Heart right ventricle (tissue), 16 donors: ENCODE data around the gene CHCHD3. TPM values are rescaled to one million over a fixed set of nuclear protein-coding genes. Genes with fewer than 3 reads are reported as not detected.

ENCODE experiments used
- ATAC-seq, 8 donors: fragments of 200-7000 bp; cut with Tn5 transposase; one replicate each; pipeline ENCODE4 v1.9.1; 2020; ENCODE audit warnings: mild to moderate bottlenecking in 8 of 8, moderate library complexity in 8 of 8, moderate number of reproducible peaks in 1 of 8
- DNase-seq, 2 donors: peaks; one replicate each; pipeline ENCODE4 v3.0.0-alpha.2; 2020
- H3K27ac ChIP-seq, 10 donors: fragments of 200-600 bp; sonication (generic) in 2 of 10; one replicate each; pipeline versions ENCODE4 v1.5.0 to v1.8.0; 2020 to 2022; ENCODE audit warnings: mild to moderate bottlenecking in 3 of 10
- H3K27me3 ChIP-seq, 7 donors: fragments of 200-600 bp; one replicate each; pipeline ENCODE4 v1.8.0; 2021 to 2022; ENCODE audit warnings: mild to moderate bottlenecking in 2 of 7
- H3K36me3 ChIP-seq, 9 donors: fragments of 200-600 bp; sonication (generic) in 1 of 9; one replicate each; pipeline versions ENCODE4 v1.5.0 to v1.8.0; 2020 to 2022; ENCODE audit warnings: mild to moderate bottlenecking in 2 of 9
- H3K4me1 ChIP-seq, 9 donors: fragments of 200-600 bp; sonication (generic) in 1 of 9; one replicate each; pipeline versions ENCODE4 v1.5.0 to v1.8.0; 2020 to 2022; ENCODE audit warnings: mild to moderate bottlenecking in 4 of 9
- H3K4me3 ChIP-seq, 10 donors: fragments of 200-600 bp; sonication (generic) in 2 of 10; one replicate each; pipeline versions ENCODE4 v1.5.0 to v1.8.0; 2020 to 2022; ENCODE audit warnings: mild to moderate bottlenecking in 7 of 10, moderate library complexity in 2 of 10
- H3K9me3 ChIP-seq, 11 donors: fragments of 200-600 bp in 10 of 11; sonication (generic) in 2 of 11; one replicate each; pipeline versions ENCODE4 v1.5.0 to v1.8.0; 2013 to 2022; ENCODE audit warnings: mild to moderate bottlenecking in 2 of 11, control low read depth in 1 of 11, moderate library complexity in 1 of 11
- WGBS, 2 donors: extraction: QIAGEN DNeasy Blood & Tissue Kit; methylation state at CpG; one replicate each; pipeline ENCODE4 v1.1.7; 2013; ENCODE audit warnings: inconsistent platforms in 1 of 2; 5-methylcytosine and 5-hydroxymethylcytosine counted together
- intact Hi-C, 10 donors: fragments of 100-400 bp; cut with DNase I; formaldehyde crosslinking; loops; one replicate each; pipeline versions ENCODE4 v1.11.1 to v1.14.2; 2022
- polyA plus RNA-seq, 2 donors: library from polyadenylated mRNA; stranded (reverse); fragments of 200-250 nt; gene quantifications; one replicate each; pipeline ENCODE4 v1.2.3, GENCODE V29; 2013
- total RNA-seq, 10 donors: library from RNA; stranded (reverse); fragmentation: NEBNext Ultra II Directional in 3 of 10; extraction: Animal tissue kit (Norgen Biotek cat#: 25700) in 3 of 10; gene quantifications; one replicate each; pipeline versions ENCODE4 v1.2.1 to v1.2.4, GENCODE V29; 2021 to 2023
- TF ChIP-seq, protein P1 (sequence below), 9 donors: fragments of 200-600 bp; sonication (generic) in 2 of 9; IDR thresholded peaks; one replicate each; pipeline versions ENCODE4 v1.5.0 to v1.8.0; 2021 to 2022; ENCODE audit warnings: antibody characterized with exemption in 9 of 9, mild to moderate bottlenecking in 5 of 9, moderate library complexity in 1 of 9
- donor health status: Arrhythmogenic right ventricular cardiomyopathy.
- donor health status: ischemic (EF 13 %, LVEDD 7.1; RV severe dilation, severe dysfunction).
- donor health status: healthy with polysubstance abuse.
- donor health status: DM: no; HTN: yes; CAD: no.
- donor health status: DM: no; HTN: no; CAD: no.
- donor health status: ischemic (EF 25% LVEDD 6.9; RV normal size, moderate dysfunction).
- donor health status: ischemic (EF 25% LVEDD 5.7; RV mildly dilated, moderate dysfunction).
- donor health status: healthy.
- donor health status: DM: yes; HTN: yes; CAD: no.
- donor health status: Ischemic cardiomyopathy.
- donor health status: ischemic (EF 35%, LVEDD 5.7; RV mildly dilated, moderate dysfunction).
- donor health status: nonischemic (EF 11% LVEDD 7.7; RV severe dilation, severe dysfunction).
- donor health status: DM: yes; HTN: yes; CAD: no.
- donor health status: PGD.
- donor health status: ischemic (EF 29% LVEDD 5.4; RV normal size, mild dysfunction).
- donor health status: nonischemic (EF 23%, LVEDD 6.1; RV moderate dilation, normal function).

The CHCHD3 gene
- total and polyA plus RNA-seq, 12 donors = 42.6 to 215 (median 185) TPM

DNA sequence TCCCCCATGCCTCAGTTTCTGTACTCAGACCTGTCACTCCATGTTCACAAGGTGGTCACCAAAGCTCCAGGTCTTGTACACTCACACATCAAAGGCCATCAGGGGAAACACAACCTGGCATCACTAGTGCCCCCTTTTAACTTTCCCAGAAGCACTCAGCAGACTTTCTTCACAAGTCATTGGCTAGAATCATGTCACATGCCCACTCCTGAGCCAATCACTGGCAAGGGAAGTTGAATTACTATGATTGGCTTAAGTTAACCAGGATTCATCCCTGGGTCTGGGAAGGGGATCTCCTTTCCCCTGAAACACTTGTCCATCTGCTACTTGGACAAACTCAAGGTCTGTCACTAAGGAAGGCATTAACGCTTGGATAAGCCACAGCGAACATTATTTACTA, 311.8 kb downstream of the CHCHD3 start:
- no peaks in the 10 kb centered on the region for H3K36me3 ChIP-seq
- no peaks in the 10 kb centered on the region for H3K4me1 ChIP-seq
- H3K9me3 ChIP-seq = peaks cover 0 to 18% (median 6%) of the 10 kb centered on the region in 11 donors
- WGBS, 2 donors = 93 to 97% methylated on average over 2 of the region's 2 CpGs
- DNase-seq (no peak), ATAC-seq (no peak)
- intact Hi-C loops = no loop called here
- TF ChIP-seq, protein P1, sequence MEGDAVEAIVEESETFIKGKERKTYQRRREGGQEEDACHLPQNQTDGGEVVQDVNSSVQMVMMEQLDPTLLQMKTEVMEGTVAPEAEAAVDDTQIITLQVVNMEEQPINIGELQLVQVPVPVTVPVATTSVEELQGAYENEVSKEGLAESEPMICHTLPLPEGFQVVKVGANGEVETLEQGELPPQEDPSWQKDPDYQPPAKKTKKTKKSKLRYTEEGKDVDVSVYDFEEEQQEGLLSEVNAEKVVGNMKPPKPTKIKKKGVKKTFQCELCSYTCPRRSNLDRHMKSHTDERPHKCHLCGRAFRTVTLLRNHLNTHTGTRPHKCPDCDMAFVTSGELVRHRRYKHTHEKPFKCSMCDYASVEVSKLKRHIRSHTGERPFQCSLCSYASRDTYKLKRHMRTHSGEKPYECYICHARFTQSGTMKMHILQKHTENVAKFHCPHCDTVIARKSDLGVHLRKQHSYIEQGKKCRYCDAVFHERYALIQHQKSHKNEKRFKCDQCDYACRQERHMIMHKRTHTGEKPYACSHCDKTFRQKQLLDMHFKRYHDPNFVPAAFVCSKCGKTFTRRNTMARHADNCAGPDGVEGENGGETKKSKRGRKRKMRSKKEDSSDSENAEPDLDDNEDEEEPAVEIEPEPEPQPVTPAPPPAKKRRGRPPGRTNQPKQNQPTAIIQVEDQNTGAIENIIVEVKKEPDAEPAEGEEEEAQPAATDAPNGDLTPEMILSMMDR (IDR thresholded peaks at IDR 0.05) = no peak
- H3K27me3 ChIP-seq = no peaks in the 10 kb centered on the region
- no peak overlapping the region for H3K27ac ChIP-seq
- no peak overlapping the region for H3K4me3 ChIP-seq

DNA sequence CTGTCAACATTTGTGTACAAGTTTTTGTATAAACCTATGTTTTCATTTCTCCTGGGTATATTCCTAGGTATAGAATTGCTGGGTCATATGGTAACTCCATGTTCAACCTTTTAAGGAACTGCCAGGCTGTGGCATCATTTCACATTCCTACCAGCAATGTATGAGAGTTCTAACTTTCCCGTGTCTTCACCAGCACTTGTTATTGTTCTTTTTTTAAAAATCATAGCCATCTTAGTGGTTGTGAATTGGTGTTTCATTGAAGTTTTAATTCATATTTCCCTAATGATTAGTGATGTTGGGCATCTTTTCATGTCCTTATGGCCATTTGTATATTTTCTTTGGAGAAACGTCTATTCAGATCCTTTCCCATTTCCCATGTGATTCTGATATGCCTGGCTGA, 312.6 kb downstream of the CHCHD3 start:
- TF ChIP-seq, protein P1 (IDR thresholded peaks at IDR 0.05) = no peak
- ATAC-seq (no peak), DNase-seq (no peak)
- H3K36me3 ChIP-seq = no peaks in the 10 kb centered on the region
- no peak overlapping the region for H3K27ac ChIP-seq
- H3K27me3 ChIP-seq = no peaks in the 10 kb centered on the region
- peaks cover 0 to 18% (median 6%) of the 10 kb centered on the region in 11 donors for H3K9me3 ChIP-seq
- no peaks in the 10 kb centered on the region for H3K4me1 ChIP-seq
- intact Hi-C loops = no loop called here
- WGBS, 2 donors = 91 to 98% methylated on average over 2 of the region's 2 CpGs
- H3K4me3 ChIP-seq = no peak overlapping the region

DNA sequence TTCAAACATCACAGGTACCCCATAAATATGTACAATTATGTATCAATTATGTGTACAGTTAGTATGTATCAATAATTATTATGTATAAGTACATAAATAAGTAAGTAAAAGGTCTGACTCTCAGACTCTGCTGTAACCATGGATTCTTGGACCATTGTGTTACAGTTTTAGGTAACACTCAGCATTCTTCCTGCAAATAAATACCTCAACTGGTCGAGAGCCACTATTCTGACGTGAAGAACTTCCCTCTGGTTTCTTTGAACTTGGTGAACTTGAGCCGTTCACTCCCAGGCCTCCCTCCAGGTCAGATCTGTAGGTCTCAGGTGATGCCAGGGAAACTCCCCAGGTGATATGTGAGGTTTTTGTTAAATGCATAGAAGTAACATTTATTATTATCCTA, 313.8 kb downstream of the CHCHD3 start:
- H3K27me3 ChIP-seq = no peaks in the 10 kb centered on the region
- 84 to 86% methylated on average over 3 of the region's 3 CpGs for WGBS, 2 donors
- ATAC-seq (no peak), DNase-seq (no peak)
- no peaks in the 10 kb centered on the region for H3K4me1 ChIP-seq
- TF ChIP-seq, protein P1 (IDR thresholded peaks at IDR 0.05) = no peak
- H3K4me3 ChIP-seq = no peak overlapping the region
- no peak overlapping the region for H3K27ac ChIP-seq
- intact Hi-C loops = no loop called here
- H3K9me3 ChIP-seq = peaks cover 0 to 18% (median 6%) of the 10 kb centered on the region in 11 donors
- H3K36me3 ChIP-seq = no peaks in the 10 kb centered on the region

DNA sequence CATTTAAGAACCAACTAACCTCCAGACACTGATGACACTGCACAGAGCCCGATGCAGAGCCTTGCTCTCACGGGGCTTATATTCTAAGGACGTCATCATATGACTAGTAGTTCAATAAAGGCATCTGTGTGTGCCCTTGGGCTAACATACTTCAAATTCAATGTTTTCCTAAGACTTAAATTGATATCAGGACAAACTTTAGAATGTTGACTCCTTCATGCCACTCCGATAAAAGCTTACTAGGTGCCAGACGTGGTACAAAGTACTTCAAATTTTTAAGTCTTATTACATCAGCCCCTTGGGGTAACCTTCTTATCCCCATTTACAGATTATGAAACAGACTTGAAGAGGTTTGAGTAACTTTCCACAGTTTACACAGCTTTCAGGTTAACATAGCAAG, 314.5 kb downstream of the CHCHD3 start:
- peaks cover 0 to 18% (median 6%) of the 10 kb centered on the region in 11 donors for H3K9me3 ChIP-seq
- intact Hi-C loops = no loop called here
- WGBS, 2 donors = 82 to 83% methylated on average over 5 of the region's 5 CpGs
- H3K27me3 ChIP-seq = no peaks in the 10 kb centered on the region
- H3K36me3 ChIP-seq = no peaks in the 10 kb centered on the region
- TF ChIP-seq, protein P1 (IDR thresholded peaks at IDR 0.05) = no peak
- no peak for DNase-seq
- H3K4me1 ChIP-seq = no peaks in the 10 kb centered on the region
- no peak overlapping the region for H3K4me3 ChIP-seq
- no peak for ATAC-seq
- no peak overlapping the region for H3K27ac ChIP-seq
